HPDE6-E6E7 (cell line): ENCODE measurements around the gene ZNF581.

Experiments used
- DNase-seq: peaks from one replicate; pipeline ENCODE4 v3.0.0; 2011; ENCODE audit warnings: missing footprints; ENCODE audit errors: extremely low spot score

ZNF581 gene

DNA sequence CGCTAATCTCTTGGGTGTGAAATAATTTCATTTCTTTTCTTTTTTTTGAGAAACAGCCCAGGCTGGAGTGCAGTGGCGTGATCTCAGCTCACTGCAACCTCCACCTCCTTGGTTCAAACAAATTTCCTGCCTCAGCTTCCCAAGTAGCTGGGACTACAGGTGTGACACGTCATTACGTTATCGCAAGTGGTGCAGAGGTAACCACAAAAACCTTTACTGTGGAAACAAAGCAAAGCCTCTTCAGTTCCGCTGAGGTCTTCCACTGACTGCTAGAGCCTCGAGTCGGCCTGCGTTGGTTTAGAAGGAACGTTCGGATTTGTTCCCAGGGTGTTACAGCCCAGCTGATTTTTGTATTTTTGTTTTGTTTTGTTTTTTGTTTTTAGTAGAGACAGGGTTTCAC lies 17.1 kb upstream of the ZNF581 start:
- no peak for DNase-seq

DNA sequence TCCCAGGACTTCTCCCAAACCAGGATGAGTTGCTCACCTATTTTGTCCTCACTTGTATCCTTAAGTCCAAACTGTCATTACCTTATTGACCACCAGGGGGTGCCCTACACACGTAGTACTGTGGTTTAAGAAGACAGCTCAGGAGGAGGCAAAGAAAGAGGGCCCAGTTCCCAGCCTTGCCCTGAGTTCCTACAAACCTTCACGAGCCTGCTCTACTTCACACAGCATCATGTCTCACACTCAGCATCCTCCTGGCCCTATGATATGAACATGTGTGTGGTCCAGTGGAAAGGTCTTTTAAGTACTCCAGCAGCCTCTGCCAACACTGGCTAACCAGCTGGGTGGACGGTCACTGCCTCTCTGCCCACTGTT lies 11.0 kb upstream of the ZNF581 start:
- peak; percentile 36 for DNase-seq

GRCh38 chr19:55633861-55634260 lies 9.6 kb upstream of the ZNF581 start:
- no peak for DNase-seq

GRCh38 chr19:55635334-55635717 lies 8.1 kb upstream of the ZNF581 start:
- no peak for DNase-seq

- no peak for DNase-seq
These were observed 7.5 kb upstream of the ZNF581 start for GRCh38 chr19:55635856-55636440.

DNA sequence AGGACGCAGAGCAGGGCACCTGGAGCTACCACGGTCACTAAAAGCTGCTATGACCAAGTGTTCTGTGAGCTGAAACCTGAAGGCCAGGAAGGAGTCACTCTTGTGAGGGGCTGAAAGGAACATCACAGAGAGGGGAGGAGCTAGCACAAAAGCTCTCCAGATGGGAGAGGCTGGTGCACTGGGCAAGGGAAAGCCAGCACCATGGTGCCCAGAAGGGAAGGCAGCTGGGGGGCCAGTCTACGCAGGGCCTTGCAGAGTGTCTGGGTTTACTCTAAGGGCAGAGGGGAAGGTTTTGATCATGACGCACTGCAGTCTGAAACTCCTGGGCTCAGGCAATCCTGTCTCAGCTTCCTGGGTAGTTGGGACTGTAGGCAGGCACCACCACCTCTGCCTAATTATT lies 6.7 kb upstream of the ZNF581 start:
- DNase-seq: no peak

- no peak for DNase-seq
These were observed 5.9 kb upstream of the ZNF581 start for GRCh38 chr19:55637534-55637933.

- no peak for DNase-seq
These were observed 4.5 kb upstream of the ZNF581 start for GRCh38 chr19:55638864-55639359.

DNA sequence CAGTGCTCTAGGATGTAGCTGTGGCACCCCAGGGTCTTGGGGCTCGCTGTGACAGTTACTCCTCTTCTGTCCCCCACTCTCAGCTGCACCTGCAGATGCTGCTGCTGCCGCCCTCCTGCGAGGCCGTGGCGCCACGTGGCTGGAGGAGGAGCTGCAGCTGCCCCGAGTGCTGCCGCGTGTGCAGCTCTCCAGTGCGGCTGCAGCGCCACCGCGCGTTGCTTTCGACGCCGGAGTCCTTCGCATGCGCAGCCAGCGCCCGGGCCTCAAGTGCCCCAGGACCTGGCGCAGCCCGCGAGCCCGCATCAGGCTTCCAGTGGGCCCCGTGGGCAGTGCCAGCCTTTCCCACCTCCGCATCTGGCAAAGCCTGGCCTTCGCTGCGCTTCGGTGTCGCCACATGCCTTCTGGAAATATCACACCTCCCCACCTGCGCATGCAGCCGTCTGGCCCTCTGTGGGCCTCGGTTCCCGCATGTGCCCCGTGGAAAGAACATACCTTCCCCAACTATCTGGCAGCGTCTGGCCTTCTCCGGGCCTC lies 3.3 kb upstream of the ZNF581 start:
- peak; percentile 80 for DNase-seq

GRCh38 chr19:55640577-55641425 lies 2.6 kb upstream of the ZNF581 start, which contains the start of gene ZNF580:
ZNF580 (plus strand) TSS chr19:55641002; CDS start chr19:55642509, 1,507 bp downstream.
- DNase-seq: peak; percentile 57

GRCh38 chr19:55641426-55642152 lies 1.9 kb upstream of the ZNF581 start:
- no peak for DNase-seq

GRCh38 chr19:55642153-55643002 lies 1.1 kb upstream of the ZNF581 start:
- DNase-seq: no peak

DNA sequence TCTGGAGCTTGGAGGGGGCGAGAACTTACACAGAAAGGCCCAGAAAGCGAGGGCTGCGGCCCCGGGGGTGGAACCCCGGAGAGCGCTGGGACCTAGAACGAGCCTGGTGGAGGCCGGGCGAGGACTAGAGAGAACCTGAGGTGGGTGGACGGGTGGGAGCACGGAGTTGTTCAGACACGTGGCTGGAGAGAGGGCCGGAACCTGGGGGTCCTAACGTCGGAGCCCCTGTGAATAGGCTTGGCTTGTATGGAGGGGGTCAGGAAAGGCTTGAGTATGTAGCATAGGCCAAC lies 383 bp downstream of the ZNF581 start:
- no peak for DNase-seq

- DNase-seq: no peak
These were observed 863 bp downstream of the ZNF581 start for GRCh38 chr19:55644191-55644833.

- no peak for DNase-seq
These were observed 1.5 kb downstream of the ZNF581 start for GRCh38 chr19:55644842-55645511.

DNA sequence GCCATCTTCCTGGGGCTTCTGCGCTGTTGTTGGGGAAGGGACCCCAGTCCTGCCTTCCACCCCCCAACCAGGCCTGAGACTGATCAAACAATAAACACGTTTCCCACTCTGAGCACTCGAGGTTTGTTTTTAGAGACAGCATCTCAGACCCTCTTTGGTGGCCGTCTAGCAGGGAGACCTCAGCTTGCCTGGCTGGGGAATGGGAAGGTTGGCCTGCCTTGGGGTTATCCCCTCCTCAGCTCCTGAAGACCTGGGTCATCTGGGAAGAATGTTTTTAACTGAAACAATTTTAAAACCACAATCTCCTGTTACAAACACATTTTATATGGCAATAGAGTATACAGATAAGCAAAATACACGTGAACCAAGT lies 2.0 kb downstream of the ZNF581 start:
- no peak for DNase-seq

- no peak for DNase-seq
These were observed 3.7 kb downstream of the ZNF581 start for GRCh38 chr19:55646889-55647731.

DNA sequence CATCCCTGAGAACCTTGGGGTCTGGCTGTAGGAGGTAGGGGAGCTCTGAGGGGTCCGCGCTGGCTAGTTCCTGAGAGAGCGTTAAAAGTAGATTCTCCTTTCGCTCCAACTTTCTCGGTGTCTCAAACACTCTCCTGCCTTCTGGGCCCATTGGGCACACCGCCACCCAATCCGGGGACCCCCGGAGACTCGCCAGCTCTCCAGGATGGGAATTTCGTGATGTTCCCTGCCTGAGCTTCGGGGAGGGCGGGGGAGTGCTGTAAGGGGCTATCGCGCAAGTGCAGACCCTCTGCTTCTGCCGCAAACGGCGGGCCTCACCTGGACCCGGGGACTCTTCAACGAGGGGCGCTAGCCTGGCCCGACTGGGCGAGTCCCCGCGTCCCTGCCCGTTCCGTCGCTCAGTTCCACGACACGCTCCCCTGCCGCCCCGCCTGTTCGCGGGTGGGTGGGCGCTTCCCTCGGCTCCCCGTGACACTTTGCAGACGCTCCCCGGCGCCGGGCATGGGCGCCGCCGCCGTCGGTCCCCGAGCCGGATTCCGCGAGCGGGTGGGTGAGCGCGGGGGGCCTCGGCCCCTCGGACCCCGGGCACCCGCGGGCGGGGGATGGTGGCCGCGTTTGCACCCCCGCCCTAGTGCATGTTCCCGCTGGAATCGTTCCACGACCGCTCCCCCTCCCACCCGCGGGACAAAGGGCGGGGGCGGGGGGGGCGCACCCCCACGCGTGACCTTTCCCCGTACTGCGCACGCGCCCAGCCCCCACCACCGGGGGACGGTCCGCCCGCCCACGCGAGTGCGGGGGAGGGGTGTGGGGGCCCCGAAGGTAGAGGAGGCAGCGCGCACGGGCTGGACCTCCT lies 4.5 kb downstream of the ZNF581 start, which contains the start of gene CCDC106:
CCDC106 (plus strand) TSS at position 481 of the 853 bp plus-strand sequence. CDS start 835 bp downstream, outside the sequence.
- peak; percentile 45 for DNase-seq
